H9 (cell line): ENCODE data around the gene ADGRG7. TPM values are rescaled to one million over a fixed set of nuclear protein-coding genes. Genes with fewer than 3 reads are reported as not detected.

Experiments used
- DNase-seq: peaks from one replicate; pipeline ENCODE4 v3.0.0-alpha.2; 2017
- H2AFZ ChIP-seq: one replicate; pipeline ENCODE4 v1.6.1; 2013; ENCODE audit warnings: mild to moderate bottlenecking, low read length, control low read depth, moderate library complexity
- H2AK5ac ChIP-seq: 2 replicates; pipeline ENCODE4 v1.6.1; 2013; ENCODE audit warnings: low read length, control low read depth, mixed read lengths; ENCODE audit not compliant: insufficient read length
- H2BK120ac ChIP-seq: one replicate; pipeline ENCODE4 v1.6.1; 2013; ENCODE audit warnings: low read depth, mild to moderate bottlenecking, low read length, control low read depth, inconsistent platforms; ENCODE audit not compliant: poor library complexity, severe bottlenecking
- H2BK12ac ChIP-seq: 2 replicates; pipeline ENCODE4 v1.6.1; 2013; ENCODE audit warnings: low read length, control low read depth, mixed read lengths, low read depth; ENCODE audit not compliant: insufficient read length
- H2BK15ac ChIP-seq: 2 replicates; pipeline ENCODE4 v1.6.1; 2013; ENCODE audit warnings: low read depth, low read length, control low read depth
- H2BK20ac ChIP-seq: one replicate; pipeline ENCODE4 v1.6.1; 2013; ENCODE audit warnings: low read depth, mild to moderate bottlenecking, low read length, control low read depth, inconsistent platforms; ENCODE audit not compliant: poor library complexity, severe bottlenecking
- H2BK5ac ChIP-seq: 2 replicates; pipeline ENCODE4 v1.6.1; 2013; ENCODE audit warnings: low read length, control low read depth, mixed read lengths; ENCODE audit not compliant: insufficient read length
- H3K14ac ChIP-seq: 2 replicates; pipeline ENCODE4 v1.6.1; 2013; ENCODE audit warnings: low read length, control low read depth; ENCODE audit not compliant: insufficient read depth
- H3K18ac ChIP-seq: 2 replicates; pipeline ENCODE4 v1.6.1; 2013; ENCODE audit warnings: low read depth, mild to moderate bottlenecking, mixed read lengths, low read length, control low read depth; ENCODE audit not compliant: insufficient read length
- H3K23ac ChIP-seq: 2 replicates; pipeline ENCODE4 v1.6.1; 2013; ENCODE audit warnings: low read length, control low read depth, mixed read lengths, low read depth; ENCODE audit not compliant: insufficient read length
- H3K23me2 ChIP-seq: 2 replicates; pipeline ENCODE4 v1.6.1; 2013; ENCODE audit warnings: low read depth, mild to moderate bottlenecking, mixed read lengths, low read length, control low read depth; ENCODE audit not compliant: insufficient read length, poor library complexity, severe bottlenecking
- H3K27ac ChIP-seq: 2 replicates; pipeline ENCODE4 v1.5.1; 2013; ENCODE audit warnings: low read length, control low read depth, mixed read lengths, low read depth; ENCODE audit not compliant: insufficient read length
- H3K27me3 ChIP-seq: 2 replicates; pipeline ENCODE4 v1.6.1; 2013; ENCODE audit warnings: low read length, control low read depth, inconsistent platforms; ENCODE audit not compliant: insufficient read depth
- H3K4ac ChIP-seq: 2 replicates; pipeline ENCODE4 v1.6.1; 2013; ENCODE audit warnings: low read depth, mild to moderate bottlenecking, control low read depth, inconsistent platforms, low read length, moderate library complexity
- H3K4me1 ChIP-seq: 2 replicates; pipeline ENCODE4 v1.6.1; 2013; ENCODE audit warnings: low read length, control low read depth, inconsistent platforms; ENCODE audit not compliant: insufficient read depth
- H3K4me2 ChIP-seq: 2 replicates; pipeline ENCODE4 v1.6.1; 2013; ENCODE audit warnings: low read length, control low read depth, mixed read lengths; ENCODE audit not compliant: insufficient read length, insufficient read depth
- H3K56ac ChIP-seq: 2 replicates; pipeline ENCODE4 v1.6.1; 2013; ENCODE audit warnings: low read depth, mild to moderate bottlenecking, mixed read lengths, low read length, control low read depth; ENCODE audit not compliant: insufficient read length
- H3K79me1 ChIP-seq: 2 replicates; pipeline ENCODE4 v1.6.1; 2013; ENCODE audit warnings: low read depth, mild to moderate bottlenecking, moderate library complexity, low read length, control low read depth, inconsistent platforms; ENCODE audit not compliant: insufficient read depth, poor library complexity, severe bottlenecking
- H3K79me2 ChIP-seq: 2 replicates; pipeline ENCODE4 v1.6.1; 2013; ENCODE audit warnings: low read length, control low read depth, inconsistent platforms; ENCODE audit not compliant: insufficient read depth
- H3K9ac ChIP-seq: 2 replicates; pipeline ENCODE4 v1.6.1; 2013; ENCODE audit warnings: low read length, control low read depth, mixed read lengths; ENCODE audit not compliant: insufficient read length; ENCODE audit errors: extremely low read depth
- H3K9me3 ChIP-seq: one replicate; pipeline ENCODE4 v1.6.1; 2013; ENCODE audit warnings: low read depth, low read length, inconsistent platforms; ENCODE audit not compliant: control insufficient read depth
- H3T11ph ChIP-seq: one replicate; pipeline ENCODE4 v1.6.1; 2013; ENCODE audit warnings: mild to moderate bottlenecking, low read length, control low read depth, inconsistent platforms
- H4K20me1 ChIP-seq: one replicate; pipeline ENCODE4 v1.6.1; 2013; ENCODE audit not compliant: control insufficient read depth, insufficient read length, insufficient read depth
- H4K5ac ChIP-seq: 2 replicates; pipeline ENCODE4 v1.6.1; 2013; ENCODE audit warnings: low read depth, mild to moderate bottlenecking, mixed read lengths, low read length, control low read depth; ENCODE audit not compliant: insufficient read length
- H4K8ac ChIP-seq: replicated peaks from 2 replicates; pipeline ENCODE4 v1.6.1; 2013; ENCODE audit warnings: low read length, control low read depth, mixed read lengths, low read depth; ENCODE audit not compliant: insufficient read length
- H4K91ac ChIP-seq: 2 replicates; pipeline ENCODE4 v1.6.1; 2013; ENCODE audit warnings: low read depth, mild to moderate bottlenecking, moderate library complexity, mixed read lengths, low read length, control low read depth; ENCODE audit not compliant: insufficient read length
- H3K27ac Mint-ChIP-seq, 3 experiments: 2 replicates in 2 of 3; 3 replicates in 1 of 3; pipeline ENCODE4 v1.8.0; 2020 to 2021; ENCODE audit warnings: mixed read lengths in 3 of 3, mild to moderate bottlenecking in 1 of 3, moderate library complexity in 1 of 3
- H3K27me3 Mint-ChIP-seq: 2 replicates; pipeline ENCODE4 v1.8.0; 2021; ENCODE audit warnings: low read depth, mild to moderate bottlenecking, moderate library complexity, mixed read lengths
- H3K36me3 Mint-ChIP-seq, 3 experiments: 2 replicates in 2 of 3; 3 replicates in 1 of 3; pipeline ENCODE4 v1.8.0; 2020 to 2021; ENCODE audit warnings: low read depth in 3 of 3, mixed read lengths in 3 of 3; ENCODE audit not compliant: insufficient read depth in 1 of 3
- H3K4me1 Mint-ChIP-seq, 2 experiments: 2 replicates each; pipeline ENCODE4 v1.8.0; 2020; ENCODE audit warnings: mixed read lengths in 2 of 2
- H3K4me3 Mint-ChIP-seq, 2 experiments: 2 replicates in 1 of 2; 3 replicates in 1 of 2; pipeline ENCODE4 v1.8.0; 2020 to 2021; ENCODE audit warnings: mild to moderate bottlenecking in 2 of 2, mixed read lengths in 2 of 2, moderate library complexity in 1 of 2
- H3K9me3 Mint-ChIP-seq, 2 experiments: 2 replicates in 1 of 2; 3 replicates in 1 of 2; pipeline ENCODE4 v1.8.0; 2020; ENCODE audit warnings: mild to moderate bottlenecking in 2 of 2, mixed read lengths in 2 of 2, moderate library complexity in 1 of 2
- CTCF ChIP-seq: fragments of 200-600 bp; sonication (generic); conservative IDR thresholded peaks from 3 replicates; pipeline ENCODE4 v1.8.0; 2021; ENCODE audit warnings: antibody characterized with exemption, mild to moderate bottlenecking
- WGBS: extraction: QIAGEN DNeasy Blood & Tissue Kit; methylation state at CpG from one replicate; pipeline ENCODE4 v1.1.7; 2013; ENCODE audit warnings: missing lambda C conversion rate, low lambda C conversion rate, mixed read lengths; ENCODE audit not compliant: insufficient read length; ENCODE audit errors: extremely low coverage; 5-methylcytosine and 5-hydroxymethylcytosine counted together
- total RNA-seq: library from RNA; stranded (reverse); gene quantifications from 2 replicates; pipeline ENCODE4 v1.2.1, GENCODE V29; 2021

ADGRG7 gene
- total RNA-seq, 1 experiment from 2014 or later = not detected

GRCh38 chr3:100703865-100704264 is 94.5 kb downstream of the ADGRG7 start:
- TF ChIP-seq CTCF = no peak
- WGBS = no CpG with 5 or more reads among the region's 4 CpGs

More at GRCh38 chr3:100703865-100704264, 94.5 kb downstream of the ADGRG7 start:
- H3K56ac ChIP-seq = no peak overlapping the region
- H3K4me2 ChIP-seq = no peak overlapping the region
- H4K5ac ChIP-seq = no peak overlapping the region
- H2AK5ac ChIP-seq = no peak overlapping the region
- no peak overlapping the region for H3K18ac ChIP-seq
- H3K4me3 Mint-ChIP-seq = no peak overlapping the region
- H3K4me1 Mint-ChIP-seq = peaks cover 4% of the 10 kb centered on the region in 2 experiments; a peak in 2 of 4 replicates
- no peaks in the 10 kb centered on the region for H3K4me1 ChIP-seq
- H3K27me3 ChIP-seq = peaks cover 4% of the 10 kb centered on the region; the same call in 1 of the 2 replicates
- no peaks in the 10 kb centered on the region for H3K79me1 ChIP-seq
- no peaks in the 10 kb centered on the region for H3K23me2 ChIP-seq
- H4K20me1 ChIP-seq = no peaks in the 10 kb centered on the region
- H4K8ac ChIP-seq = no peak overlapping the region
- peaks cover 78% of the 10 kb centered on the region for H3K27me3 Mint-ChIP-seq
- H3K27ac ChIP-seq = no peak overlapping the region
- no peak overlapping the region for H2BK5ac ChIP-seq
- no peak overlapping the region for H3K14ac ChIP-seq
- no peak for DNase-seq
- H3K9me3 Mint-ChIP-seq = peaks cover 2 to 4% of the 10 kb centered on the region in 2 experiments; a peak in 3 of 5 replicates
- H3K36me3 Mint-ChIP-seq = peaks cover 0 to 6% (median 3%) of the 10 kb centered on the region in 3 experiments; a peak in 4 of 7 replicates
- no peak overlapping the region for H3K9ac ChIP-seq
- no peak overlapping the region for H2BK120ac ChIP-seq
- no peaks in the 10 kb centered on the region for H3K9me3 ChIP-seq
- no peak overlapping the region for H3K23ac ChIP-seq
- no peak overlapping the region for H2AFZ ChIP-seq
- no peak overlapping the region for H2BK12ac ChIP-seq
- H3K79me2 ChIP-seq = no peaks in the 10 kb centered on the region
- no peak overlapping the region for H2BK15ac ChIP-seq
- H4K91ac ChIP-seq = no peak overlapping the region
- no peak overlapping the region for H2BK20ac ChIP-seq
- no peak overlapping the region for H3K4ac ChIP-seq
- H3T11ph ChIP-seq = no peak overlapping the region
- H3K27ac Mint-ChIP-seq = no peak overlapping the region
